GM23338 (cell line): ENCODE data around the gene PLA2G4B. TPM values are rescaled to one million over a fixed set of nuclear protein-coding genes. Genes with fewer than 3 reads are reported as not detected.

ENCODE experiments used
- ATAC-seq: fragments of 200-7000 bp; cut with Tn5 transposase; 3 replicates; pipeline ENCODE4 v1.9.1; 2020
- DNase-seq: peaks from one replicate; pipeline ENCODE4 v3.0.0-alpha.2; 2015; ENCODE audit warnings: low spot score
- H2AFZ ChIP-seq: fragments of 200-600 bp; sonication (generic); 2 replicates; pipeline ENCODE4 v1.8.0; 2016; ENCODE audit warnings: antibody characterized with exemption, mild to moderate bottlenecking, moderate library complexity
- H3F3A ChIP-seq: fragments of 200-600 bp; sonication (generic); replicated peaks from 2 replicates; pipeline ENCODE4 v1.8.0; 2017; ENCODE audit warnings: antibody characterized with exemption, mixed run types, low read depth
- H3K27ac ChIP-seq: fragments of 200-600 bp; sonication (generic); 2 replicates; pipeline ENCODE4 v1.6.1; 2016; ENCODE audit warnings: low read depth
- H3K27me3 ChIP-seq: fragments of 200-600 bp; sonication (generic); 2 replicates; pipeline ENCODE4 v1.8.0; 2016; ENCODE audit warnings: mild to moderate bottlenecking, mixed run types, moderate library complexity; ENCODE audit not compliant: insufficient read depth
- H3K36me3 ChIP-seq: fragments of 200-600 bp; sonication (generic); 2 replicates; pipeline ENCODE4 v1.8.0; 2016; ENCODE audit warnings: mild to moderate bottlenecking; ENCODE audit not compliant: insufficient read depth
- H3K4me1 ChIP-seq: fragments of 200-600 bp; sonication (generic); 2 replicates; pipeline ENCODE4 v1.8.0; 2016; ENCODE audit warnings: mild to moderate bottlenecking, moderate library complexity; ENCODE audit not compliant: insufficient read depth
- H3K4me2 ChIP-seq: fragments of 200-600 bp; sonication (generic); 2 replicates; pipeline ENCODE4 v1.7.1; 2017; ENCODE audit warnings: mixed run types
- H3K4me3 ChIP-seq: fragments of 200-600 bp; sonication (generic); 2 replicates; pipeline ENCODE4 v1.6.1; 2016; ENCODE audit warnings: mixed run types
- H3K79me2 ChIP-seq: fragments of 200-600 bp; sonication (generic); replicated peaks from 2 replicates; pipeline ENCODE4 v1.8.0; 2017; ENCODE audit warnings: mild to moderate bottlenecking; ENCODE audit not compliant: insufficient read depth
- H3K9me2 ChIP-seq: fragments of 200-600 bp; sonication (generic); 2 replicates; pipeline ENCODE4 v1.8.0; 2017; ENCODE audit not compliant: insufficient read depth
- H4K20me1 ChIP-seq: fragments of 200-600 bp; sonication (generic); replicated peaks from 2 replicates; pipeline ENCODE4 v1.8.0; 2017; ENCODE audit warnings: mild to moderate bottlenecking; ENCODE audit not compliant: insufficient read depth
- H3K27ac Mint-ChIP-seq: 2 replicates; pipeline ENCODE4 v1.8.0; 2020; ENCODE audit warnings: inconsistent platforms, mild to moderate bottlenecking, moderate library complexity, mixed read lengths
- H3K27me3 Mint-ChIP-seq: 3 replicates; pipeline ENCODE4 v1.8.0; 2022; ENCODE audit warnings: low read depth, mild to moderate bottlenecking, moderate library complexity, mixed read lengths, inconsistent platforms; ENCODE audit not compliant: insufficient read depth, poor library complexity
- H3K36me3 Mint-ChIP-seq: 3 replicates; pipeline ENCODE4 v1.8.0; 2021; ENCODE audit warnings: low read depth, mild to moderate bottlenecking, inconsistent platforms, moderate library complexity, mixed read lengths
- H3K4me1 Mint-ChIP-seq: 3 replicates; pipeline ENCODE4 v1.8.0; 2020; ENCODE audit warnings: mild to moderate bottlenecking, inconsistent platforms, mixed read lengths
- H3K4me3 Mint-ChIP-seq: 3 replicates; pipeline ENCODE4 v1.8.0; 2021; ENCODE audit warnings: moderate library complexity, mild to moderate bottlenecking, inconsistent platforms, mixed read lengths
- H3K9me3 Mint-ChIP-seq: 3 replicates; pipeline ENCODE4 v1.8.0; 2020; ENCODE audit warnings: moderate library complexity, mild to moderate bottlenecking, inconsistent platforms, mixed read lengths
- CREB1 ChIP-seq: fragments of 250-450 bp; sonication (Bioruptor Pico); IDR thresholded peaks from 2 replicates; pipeline ENCODE4 v1.5.0; 2020; ENCODE audit warnings: low read depth, mild to moderate bottlenecking, moderate library complexity
- EZH2phosphoT487 ChIP-seq: fragments of 200-600 bp; sonication (generic); IDR thresholded peaks from one replicate; pipeline ENCODE4 v1.8.1; 2018; ENCODE audit warnings: antibody characterized with exemption; ENCODE audit not compliant: unreplicated experiment
- JUNB ChIP-seq: IDR thresholded peaks from one replicate; pipeline ENCODE4 v1.6.1; 2016; ENCODE audit warnings: antibody characterized with exemption; ENCODE audit not compliant: unreplicated experiment
- NANOG ChIP-seq: IDR thresholded peaks from 2 replicates; pipeline ENCODE4 v1.6.1; 2016; ENCODE audit warnings: antibody characterized with exemption, borderline replicate concordance
- STAT1 ChIP-seq: IDR thresholded peaks from one replicate; pipeline ENCODE4 v1.6.1; 2016; ENCODE audit warnings: antibody characterized with exemption; ENCODE audit not compliant: unreplicated experiment
- ZNF331 ChIP-seq: fragments of 250-450 bp; sonication (Bioruptor Pico); IDR thresholded peaks from 2 replicates; pipeline ENCODE4 v1.5.0; 2020; ENCODE audit warnings: low read depth, mild to moderate bottlenecking, moderate library complexity
- polyA plus RNA-seq: library from polyadenylated mRNA; unstranded; fragments of >200 nt; fragmentation: Nextera tagmentation; extraction: Ambion mirVana; gene quantifications from 2 replicates; pipeline ENCODE4 v1.2.1, GENCODE V29; 2016
- total RNA-seq: library from RNA; depleted of rRNA; stranded (reverse); fragments of >200 nt; shearing (Covaris generic); gene quantifications from 2 replicates; pipeline ENCODE4 v1.2.3, GENCODE V29; 2014
- TF ChIP-seq, protein P1 (sequence below), 2 experiments: fragments of 200-600 bp in 1 of 2; sonication (generic) in 1 of 2; conservative IDR thresholded peaks; 2 replicates each; pipeline versions ENCODE4 v1.5.1 to v1.6.1; 2016 to 2017; ENCODE audit warnings: antibody characterized with exemption in 2 of 2, low read depth in 2 of 2, mild to moderate bottlenecking in 2 of 2, moderate library complexity in 1 of 2
- TF ChIP-seq, protein P2 (sequence below): IDR thresholded peaks from 2 replicates; pipeline ENCODE4 v1.6.1; 2016; ENCODE audit warnings: antibody characterized with exemption
- TF ChIP-seq, protein P3 (sequence below): IDR thresholded peaks from one replicate; pipeline ENCODE4 v1.6.1; 2018; ENCODE audit warnings: antibody characterized with exemption; ENCODE audit not compliant: unreplicated experiment

The PLA2G4B gene
- total and polyA plus RNA-seq, 2 experiments from 2014 or later, result 4.4 to 9.6 TPM

DNA sequence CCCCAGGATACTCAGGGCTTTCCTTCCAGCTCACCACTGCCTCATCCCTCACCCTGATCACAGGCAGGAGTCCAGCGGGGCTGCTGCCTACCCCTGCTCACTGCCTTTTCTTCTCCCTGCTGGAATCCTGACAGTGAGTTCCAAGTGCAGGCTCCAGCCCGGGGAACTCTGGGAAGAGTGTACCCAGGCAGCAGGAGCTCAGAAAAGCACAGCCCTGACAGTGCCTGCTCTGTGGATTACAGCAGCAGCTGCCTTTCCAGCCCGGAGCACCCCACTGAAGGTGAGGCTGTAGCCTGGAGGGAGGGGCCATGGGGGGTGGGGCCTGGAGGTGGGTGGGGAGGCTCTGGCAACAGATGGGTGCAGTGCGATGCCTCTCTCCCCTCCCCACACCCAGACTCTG lies 16.8 kb upstream of the PLA2G4B start:
- Histone ChIP-seq H2AFZ (no peak overlapping the region), H3K4me2 (no peak overlapping the region), H3K27ac (no peak overlapping the region), H3K4me3 (no peak overlapping the region), H3F3A (no peaks in the 10 kb centered on the region), H3K27me3 (no peaks in the 10 kb centered on the region), H3K79me2 (no peaks in the 10 kb centered on the region), H3K36me3 (no peaks in the 10 kb centered on the region; the same call in 1 of the 2 replicates), H3K9me2 (no peaks in the 10 kb centered on the region), H4K20me1 (no peaks in the 10 kb centered on the region), H3K4me1 (no peaks in the 10 kb centered on the region)
- DNase-seq (no peak), ATAC-seq (no peak)
- peaks cover 3% of the 10 kb centered on the region for H3K27me3 Mint-ChIP-seq
- H3K4me1 Mint-ChIP-seq, result peaks cover 2% of the 10 kb centered on the region; the same call in 2 of the 3 replicates
- no peak overlapping the region for H3K27ac Mint-ChIP-seq
- no peaks in the 10 kb centered on the region for H3K9me3 Mint-ChIP-seq
- no peak overlapping the region for H3K4me3 Mint-ChIP-seq
- TF ChIP-seq, protein P1, sequence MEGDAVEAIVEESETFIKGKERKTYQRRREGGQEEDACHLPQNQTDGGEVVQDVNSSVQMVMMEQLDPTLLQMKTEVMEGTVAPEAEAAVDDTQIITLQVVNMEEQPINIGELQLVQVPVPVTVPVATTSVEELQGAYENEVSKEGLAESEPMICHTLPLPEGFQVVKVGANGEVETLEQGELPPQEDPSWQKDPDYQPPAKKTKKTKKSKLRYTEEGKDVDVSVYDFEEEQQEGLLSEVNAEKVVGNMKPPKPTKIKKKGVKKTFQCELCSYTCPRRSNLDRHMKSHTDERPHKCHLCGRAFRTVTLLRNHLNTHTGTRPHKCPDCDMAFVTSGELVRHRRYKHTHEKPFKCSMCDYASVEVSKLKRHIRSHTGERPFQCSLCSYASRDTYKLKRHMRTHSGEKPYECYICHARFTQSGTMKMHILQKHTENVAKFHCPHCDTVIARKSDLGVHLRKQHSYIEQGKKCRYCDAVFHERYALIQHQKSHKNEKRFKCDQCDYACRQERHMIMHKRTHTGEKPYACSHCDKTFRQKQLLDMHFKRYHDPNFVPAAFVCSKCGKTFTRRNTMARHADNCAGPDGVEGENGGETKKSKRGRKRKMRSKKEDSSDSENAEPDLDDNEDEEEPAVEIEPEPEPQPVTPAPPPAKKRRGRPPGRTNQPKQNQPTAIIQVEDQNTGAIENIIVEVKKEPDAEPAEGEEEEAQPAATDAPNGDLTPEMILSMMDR (conservative IDR thresholded peaks at IDR 0.05; ENCODE audit: low read depth in 2 of 2), result no peak
- no peaks in the 10 kb centered on the region; the same call in 2 of the 3 replicates for H3K36me3 Mint-ChIP-seq

DNA sequence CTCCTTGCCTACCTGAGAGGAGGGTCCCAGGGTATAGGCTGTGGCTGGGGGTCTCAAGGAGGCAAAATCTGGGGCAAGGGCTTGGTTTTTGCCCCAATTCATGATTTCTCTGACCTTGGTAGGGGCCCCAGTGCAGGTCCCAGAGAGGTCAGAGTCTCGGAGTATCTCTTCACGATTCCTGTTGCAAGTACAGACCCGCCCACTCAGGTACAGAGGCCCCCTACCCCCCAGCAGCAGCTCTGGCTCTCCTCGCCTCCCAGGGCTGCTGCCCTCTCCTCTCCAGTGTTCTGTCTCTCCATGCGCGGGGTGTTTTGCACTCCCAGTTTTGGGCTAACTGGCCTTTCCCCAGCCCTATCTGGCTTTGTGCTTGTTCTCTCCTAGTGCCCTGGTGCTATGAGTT lies 16.2 kb upstream of the PLA2G4B start:
- Mint-ChIP-seq H3K36me3 (no peaks in the 10 kb centered on the region; the same call in 2 of the 3 replicates), H3K27ac (no peak overlapping the region)
- no peaks in the 10 kb centered on the region for H3F3A ChIP-seq
- TF ChIP-seq CREB1 (no peak), STAT1 (no peak), ZNF331 (CRISPR knock-in tag) (no peak), NANOG (no peak), JUNB (no peak), EZH2phosphoT487 (no peak)
- TF ChIP-seq, protein P1 (conservative IDR thresholded peaks at IDR 0.05; ENCODE audit: low read depth in 2 of 2), result no peak
- TF ChIP-seq, protein P2, sequence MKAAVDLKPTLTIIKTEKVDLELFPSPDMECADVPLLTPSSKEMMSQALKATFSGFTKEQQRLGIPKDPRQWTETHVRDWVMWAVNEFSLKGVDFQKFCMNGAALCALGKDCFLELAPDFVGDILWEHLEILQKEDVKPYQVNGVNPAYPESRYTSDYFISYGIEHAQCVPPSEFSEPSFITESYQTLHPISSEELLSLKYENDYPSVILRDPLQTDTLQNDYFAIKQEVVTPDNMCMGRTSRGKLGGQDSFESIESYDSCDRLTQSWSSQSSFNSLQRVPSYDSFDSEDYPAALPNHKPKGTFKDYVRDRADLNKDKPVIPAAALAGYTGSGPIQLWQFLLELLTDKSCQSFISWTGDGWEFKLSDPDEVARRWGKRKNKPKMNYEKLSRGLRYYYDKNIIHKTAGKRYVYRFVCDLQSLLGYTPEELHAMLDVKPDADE, result no peak
- TF ChIP-seq, protein P3, sequence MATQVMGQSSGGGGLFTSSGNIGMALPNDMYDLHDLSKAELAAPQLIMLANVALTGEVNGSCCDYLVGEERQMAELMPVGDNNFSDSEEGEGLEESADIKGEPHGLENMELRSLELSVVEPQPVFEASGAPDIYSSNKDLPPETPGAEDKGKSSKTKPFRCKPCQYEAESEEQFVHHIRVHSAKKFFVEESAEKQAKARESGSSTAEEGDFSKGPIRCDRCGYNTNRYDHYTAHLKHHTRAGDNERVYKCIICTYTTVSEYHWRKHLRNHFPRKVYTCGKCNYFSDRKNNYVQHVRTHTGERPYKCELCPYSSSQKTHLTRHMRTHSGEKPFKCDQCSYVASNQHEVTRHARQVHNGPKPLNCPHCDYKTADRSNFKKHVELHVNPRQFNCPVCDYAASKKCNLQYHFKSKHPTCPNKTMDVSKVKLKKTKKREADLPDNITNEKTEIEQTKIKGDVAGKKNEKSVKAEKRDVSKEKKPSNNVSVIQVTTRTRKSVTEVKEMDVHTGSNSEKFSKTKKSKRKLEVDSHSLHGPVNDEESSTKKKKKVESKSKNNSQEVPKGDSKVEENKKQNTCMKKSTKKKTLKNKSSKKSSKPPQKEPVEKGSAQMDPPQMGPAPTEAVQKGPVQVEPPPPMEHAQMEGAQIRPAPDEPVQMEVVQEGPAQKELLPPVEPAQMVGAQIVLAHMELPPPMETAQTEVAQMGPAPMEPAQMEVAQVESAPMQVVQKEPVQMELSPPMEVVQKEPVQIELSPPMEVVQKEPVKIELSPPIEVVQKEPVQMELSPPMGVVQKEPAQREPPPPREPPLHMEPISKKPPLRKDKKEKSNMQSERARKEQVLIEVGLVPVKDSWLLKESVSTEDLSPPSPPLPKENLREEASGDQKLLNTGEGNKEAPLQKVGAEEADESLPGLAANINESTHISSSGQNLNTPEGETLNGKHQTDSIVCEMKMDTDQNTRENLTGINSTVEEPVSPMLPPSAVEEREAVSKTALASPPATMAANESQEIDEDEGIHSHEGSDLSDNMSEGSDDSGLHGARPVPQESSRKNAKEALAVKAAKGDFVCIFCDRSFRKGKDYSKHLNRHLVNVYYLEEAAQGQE, result no peak

More for the DNA sequence above, 16.2 kb upstream of the PLA2G4B start:
- Histone ChIP-seq H4K20me1 (no peaks in the 10 kb centered on the region), H3K4me1 (no peaks in the 10 kb centered on the region), H3K9me2 (no peaks in the 10 kb centered on the region), H3K4me2 (no peak overlapping the region), H2AFZ (no peak overlapping the region), H3K27me3 (no peaks in the 10 kb centered on the region), H3K36me3 (no peaks in the 10 kb centered on the region; the same call in 1 of the 2 replicates), H3K4me3 (no peak overlapping the region), H3K27ac (no peak overlapping the region), H3K79me2 (no peaks in the 10 kb centered on the region)
- H3K4me1 Mint-ChIP-seq, result peaks cover 2% of the 10 kb centered on the region; the same call in 2 of the 3 replicates
- H3K27me3 Mint-ChIP-seq, result peaks cover 3% of the 10 kb centered on the region
- DNase-seq, result no peak
- no peak for ATAC-seq
- H3K4me3 Mint-ChIP-seq, result no peak overlapping the region
- H3K9me3 Mint-ChIP-seq, result no peaks in the 10 kb centered on the region
